ENCODE results near the gene SPATA17. TPM values are rescaled to one million over a fixed set of nuclear protein-coding genes. Genes with fewer than 3 reads are reported as not detected.
A peak's percentile ranks its signal among the peaks of the same experiment; 100 is the strongest.
"Not testable (repeated sequence)": the region's sequence is repeated elsewhere in the genome, so short reads cannot be mapped to it uniquely, and the experiment has no call there.

Gene SPATA17
- total RNA-seq, 1 experiment from 2014 or later = 5.0 TPM

- DNase-seq (ENCODE audit: low read depth) = no peak
- in situ Hi-C loops (cut with HindIII; ENCODE audit: low pct_unique_long_range_greater_than_20kb, low sequenced_read_pairs) = no loop called here
Measured at GRCh38 chr1:217661407-217661806, 30.3 kb downstream of the SPATA17 start.

GRCh38 chr1:217668351-217668940 is 37.3 kb downstream of the SPATA17 start:
- in situ Hi-C loops (cut with HindIII; ENCODE audit: low pct_unique_long_range_greater_than_20kb, low sequenced_read_pairs) = no loop called here
- DNase-seq (ENCODE audit: low read depth) = no peak

- in situ Hi-C loops (cut with HindIII; ENCODE audit: low pct_unique_long_range_greater_than_20kb, low sequenced_read_pairs) = no loop called here
- no peak for DNase-seq (ENCODE audit: low read depth)
Measured at GRCh38 chr1:217673387-217673786, 42.2 kb downstream of the SPATA17 start.

GRCh38 chr1:217674028-217674729 is 43.0 kb downstream of the SPATA17 start:
- in situ Hi-C loops (cut with HindIII; ENCODE audit: low pct_unique_long_range_greater_than_20kb, low sequenced_read_pairs) = no loop called here
- no peak for DNase-seq (ENCODE audit: low read depth)

GRCh38 chr1:217681806-217682205 is 50.7 kb downstream of the SPATA17 start:
- DNase-seq (ENCODE audit: low read depth) = no peak
- in situ Hi-C loops (cut with HindIII; ENCODE audit: low pct_unique_long_range_greater_than_20kb, low sequenced_read_pairs) = no loop called here

- DNase-seq (ENCODE audit: low read depth) = no peak
- in situ Hi-C loops (cut with HindIII; ENCODE audit: low pct_unique_long_range_greater_than_20kb, low sequenced_read_pairs) = no loop called here
Measured at GRCh38 chr1:217687511-217687910, 56.4 kb downstream of the SPATA17 start.

GRCh38 chr1:217696140-217696539 is 65.0 kb downstream of the SPATA17 start:
- in situ Hi-C loops (cut with HindIII; ENCODE audit: low pct_unique_long_range_greater_than_20kb, low sequenced_read_pairs); DNase-seq (ENCODE audit: low read depth): not testable (repeated sequence)

GRCh38 chr1:217703326-217703725 is 72.2 kb downstream of the SPATA17 start:
- no peak for DNase-seq (ENCODE audit: low read depth)
- in situ Hi-C loops (cut with HindIII; ENCODE audit: low pct_unique_long_range_greater_than_20kb, low sequenced_read_pairs) = no loop called here

GRCh38 chr1:217712925-217713597 is 81.9 kb downstream of the SPATA17 start:
- DNase-seq (ENCODE audit: low read depth) = peak; percentile 19
- in situ Hi-C loops (cut with HindIII; ENCODE audit: low pct_unique_long_range_greater_than_20kb, low sequenced_read_pairs) = no loop called here

GRCh38 chr1:217715681-217716080 is 84.5 kb downstream of the SPATA17 start:
- in situ Hi-C loops (cut with HindIII; ENCODE audit: low pct_unique_long_range_greater_than_20kb, low sequenced_read_pairs) = no loop called here
- DNase-seq (ENCODE audit: low read depth) = no peak

- in situ Hi-C loops (cut with HindIII; ENCODE audit: low pct_unique_long_range_greater_than_20kb, low sequenced_read_pairs) = no loop called here
- peak; percentile 90 for DNase-seq (ENCODE audit: low read depth)
Measured at GRCh38 chr1:217717959-217718358, 86.8 kb downstream of the SPATA17 start.

- peak; percentile 72 for DNase-seq (ENCODE audit: low read depth)
- in situ Hi-C loops (cut with HindIII; ENCODE audit: low pct_unique_long_range_greater_than_20kb, low sequenced_read_pairs) = no loop called here
Measured at GRCh38 chr1:217718873-217719272, 87.7 kb downstream of the SPATA17 start.

- peak; percentile 90 for DNase-seq (ENCODE audit: low read depth)
- in situ Hi-C loops (cut with HindIII; ENCODE audit: low pct_unique_long_range_greater_than_20kb, low sequenced_read_pairs) = no loop called here
Measured at GRCh38 chr1:217721692-217722091, 90.5 kb downstream of the SPATA17 start.

GRCh38 chr1:217734973-217735372 is 103.8 kb downstream of the SPATA17 start:
- no peak for DNase-seq (ENCODE audit: low read depth)
- in situ Hi-C loops (cut with HindIII; ENCODE audit: low pct_unique_long_range_greater_than_20kb, low sequenced_read_pairs) = no loop called here

- in situ Hi-C loops (cut with HindIII; ENCODE audit: low pct_unique_long_range_greater_than_20kb, low sequenced_read_pairs) = no loop called here
- DNase-seq (ENCODE audit: low read depth) = peak; percentile 26
Measured at GRCh38 chr1:217747156-217747769, 116.1 kb downstream of the SPATA17 start.

- in situ Hi-C loops (cut with HindIII; ENCODE audit: low pct_unique_long_range_greater_than_20kb, low sequenced_read_pairs) = no loop called here
- no peak for DNase-seq (ENCODE audit: low read depth)
Measured at GRCh38 chr1:217769768-217770167, 138.6 kb downstream of the SPATA17 start.

GRCh38 chr1:217770918-217771317 is 139.8 kb downstream of the SPATA17 start:
- DNase-seq (ENCODE audit: low read depth) = no peak
- in situ Hi-C loops (cut with HindIII; ENCODE audit: low pct_unique_long_range_greater_than_20kb, low sequenced_read_pairs) = no loop called here

GRCh38 chr1:217776693-217777092 is 145.5 kb downstream of the SPATA17 start:
- in situ Hi-C loops (cut with HindIII; ENCODE audit: low pct_unique_long_range_greater_than_20kb, low sequenced_read_pairs) = no loop called here
- no peak for DNase-seq (ENCODE audit: low read depth)

- no peak for DNase-seq (ENCODE audit: low read depth)
- in situ Hi-C loops (cut with HindIII; ENCODE audit: low pct_unique_long_range_greater_than_20kb, low sequenced_read_pairs) = no loop called here
Measured at GRCh38 chr1:217781056-217781455, 149.9 kb downstream of the SPATA17 start.

All from Caki2 (cell line).